Measurements from ENCODE around the gene CPE.

GRCh38 chr4:165379678-165380064 is 863 bp downstream of the CPE start:
- TF ChIP-seq CTCF (IDR thresholded peaks at IDR 0.05) = no peak
- TF ChIP-seq POLR2AphosphoS5 (IDR thresholded peaks at IDR 0.05; ENCODE audit: low read depth, low read length) = no peak
- no peak for TF ChIP-seq TCF7L2 (IDR thresholded peaks at IDR 0.05; ENCODE audit: low read depth, low read length)

Measured in Panc1 (cell line).